Superior temporal gyrus (tissue), 1 donor: ENCODE data around the gene ADGRG6.
"Not testable (repeated sequence)": the region's sequence is repeated elsewhere in the genome, so short reads cannot be mapped to it uniquely, and the experiment has no call there.

Experiments used
- DNase-seq: peaks from one replicate; pipeline ENCODE4 v3.0.0-alpha.2; 2016; ENCODE audit errors: extremely low spot score

The ADGRG6 gene

GRCh38 chr6:142443102-142443501 lies 141.3 kb downstream of the ADGRG6 start:
- DNase-seq, result no peak

- DNase-seq, result no peak
Measured at GRCh38 chr6:142443532-142443931, 141.7 kb downstream of the ADGRG6 start.

GRCh38 chr6:142444376-142444775 lies 142.6 kb downstream of the ADGRG6 start:
- no peak for DNase-seq

- no peak for DNase-seq
Measured at GRCh38 chr6:142444881-142445301, 143.1 kb downstream of the ADGRG6 start.

GRCh38 chr6:142446168-142446567 lies 144.4 kb downstream of the ADGRG6 start:
- no peak for DNase-seq

GRCh38 chr6:142446576-142446975 lies 144.8 kb downstream of the ADGRG6 start:
- no peak for DNase-seq

GRCh38 chr6:142448091-142448729 lies 146.4 kb downstream of the ADGRG6 start:
- no peak for DNase-seq

- not testable (repeated sequence) for DNase-seq
Measured at GRCh38 chr6:142450856-142451255, 149.0 kb downstream of the ADGRG6 start.

- no peak for DNase-seq
Measured at GRCh38 chr6:142452993-142453392, 151.2 kb downstream of the ADGRG6 start.

- DNase-seq, result not testable (repeated sequence)
Measured at GRCh38 chr6:142454196-142454595, 152.4 kb downstream of the ADGRG6 start.

GRCh38 chr6:142454848-142455247 lies 153.0 kb downstream of the ADGRG6 start:
- DNase-seq, result not testable (repeated sequence)

GRCh38 chr6:142455957-142456589 lies 154.3 kb downstream of the ADGRG6 start:
- DNase-seq, result no peak

GRCh38 chr6:142457638-142458406 lies 156.0 kb downstream of the ADGRG6 start:
- no peak for DNase-seq

- no peak for DNase-seq
Measured at GRCh38 chr6:142458836-142459235, 157.0 kb downstream of the ADGRG6 start.

- DNase-seq, result no peak
Measured at GRCh38 chr6:142459271-142459670, 157.5 kb downstream of the ADGRG6 start.

- DNase-seq, result no peak
Measured at GRCh38 chr6:142462260-142462659, 160.5 kb downstream of the ADGRG6 start.

- no peak for DNase-seq
Measured at GRCh38 chr6:142463988-142464387, 162.2 kb downstream of the ADGRG6 start.

- no peak for DNase-seq
Measured at GRCh38 chr6:142469220-142469619, 167.4 kb downstream of the ADGRG6 start.

GRCh38 chr6:142470421-142470820 lies 168.6 kb downstream of the ADGRG6 start:
- DNase-seq, result no peak

- DNase-seq, result peak; percentile 84
Measured at GRCh38 chr6:142474531-142475289, 172.9 kb downstream of the ADGRG6 start.

- no peak for DNase-seq
Measured at GRCh38 chr6:142476452-142476851, 174.6 kb downstream of the ADGRG6 start.

GRCh38 chr6:142478117-142478516 lies 176.3 kb downstream of the ADGRG6 start:
- no peak for DNase-seq
